Panc1 (cell line): ENCODE data around the gene HEATR5B. TPM values are rescaled to one million over a fixed set of nuclear protein-coding genes. Genes with fewer than 3 reads are reported as not detected.

ENCODE experiments used
- ATAC-seq: fragments of 200-7000 bp; cut with Tn5 transposase; 2 replicates; pipeline ENCODE4 v1.9.1; 2020; ENCODE audit warnings: mild to moderate bottlenecking, moderate library complexity
- BruUV-seq: library from RNA; stranded (reverse); fragments of 400-500 nt; replicated peaks from 2 replicates; lab custom pipeline; 2021; lab: Mats Ljungman, UMichigan
- CTCF ChIA-PET: fragments of 300-600 bp; sonication (Branson Sonifier 250); formaldehyde crosslinking; loops from one replicate; lab custom pipeline; 2022; ENCODE audit warnings: antibody characterized with exemption; lab: Charles Lee
- POLR2A ChIA-PET: fragments of 300-600 bp; sonication (Branson Sonifier 250); formaldehyde crosslinking; loops from one replicate; lab custom pipeline; 2022; ENCODE audit warnings: antibody characterized with exemption; lab: Charles Lee
- DNase-seq: peaks from one replicate; pipeline ENCODE4 v3.0.0-alpha.2; 2010; ENCODE audit warnings: low read depth, low spot score
- H3K27ac ChIP-seq: 2 replicates; pipeline ENCODE4 v1.5.1; 2011; ENCODE audit warnings: mild to moderate bottlenecking, low read length, inconsistent platforms
- H3K27me3 ChIP-seq: fragments of 200-500 bp; sonication (Bioruptor generic); 2 replicates; pipeline ENCODE4 v1.6.0; 2014; ENCODE audit warnings: low read length, inconsistent platforms; ENCODE audit not compliant: control insufficient read depth, insufficient read depth
- H3K36me3 ChIP-seq: fragments of 200-500 bp; sonication (Bioruptor generic); 2 replicates; pipeline ENCODE4 v1.5.1; 2014; ENCODE audit warnings: inconsistent platforms, mild to moderate bottlenecking, low read length, moderate library complexity; ENCODE audit not compliant: control insufficient read depth, insufficient read depth
- H3K4me1 ChIP-seq: 2 replicates; pipeline ENCODE4 v1.5.1; 2011; ENCODE audit warnings: inconsistent platforms, mild to moderate bottlenecking, low read length, moderate library complexity; ENCODE audit not compliant: control insufficient read depth, insufficient read depth
- H3K4me3 ChIP-seq, 2 experiments: 2 replicates each; pipeline ENCODE4 v1.5.1; 2011 to 2012; ENCODE audit warnings: low read depth in 2 of 2, low read length in 2 of 2, mild to moderate bottlenecking in 2 of 2, inconsistent platforms in 1 of 2, moderate library complexity in 1 of 2
- H3K9me3 ChIP-seq: fragments of 200-500 bp; sonication (Bioruptor generic); 2 replicates; pipeline ENCODE4 v1.5.1; 2014; ENCODE audit warnings: low read depth, mild to moderate bottlenecking, inconsistent platforms, low read length, moderate library complexity; ENCODE audit not compliant: control insufficient read depth, insufficient read depth
- CTCF ChIP-seq: fragments of 450-650 bp; IDR thresholded peaks from 2 replicates; pipeline ENCODE4 v1.5.1; 2017; ENCODE audit warnings: mild to moderate bottlenecking
- POLR2AphosphoS5 ChIP-seq: IDR thresholded peaks from 2 replicates; pipeline ENCODE4 v1.6.1; 2012; ENCODE audit warnings: mild to moderate bottlenecking, low read depth, low read length, moderate library complexity
- REST ChIP-seq, 2 experiments: IDR thresholded peaks; 2 replicates each; pipeline ENCODE4 v1.6.1; 2011 to 2012; ENCODE audit warnings: low read depth in 2 of 2, control low read depth in 1 of 2, low read length in 1 of 2, mild to moderate bottlenecking in 1 of 2, moderate library complexity in 1 of 2; ENCODE audit not compliant: insufficient read depth in 1 of 2
- SIN3A ChIP-seq: IDR thresholded peaks from 2 replicates; pipeline ENCODE4 v1.6.1; 2012; ENCODE audit warnings: low read depth, mild to moderate bottlenecking, low read length, moderate library complexity, borderline replicate concordance; ENCODE audit not compliant: insufficient read depth
- TCF7L2 ChIP-seq: IDR thresholded peaks from 2 replicates; pipeline ENCODE4 v1.6.1; 2011; ENCODE audit warnings: mild to moderate bottlenecking, low read depth, low read length, inconsistent platforms
- in situ Hi-C: cut with HindIII; loops from 2 replicates; pipeline ENCODE4 v1.10.0; 2016; ENCODE audit warnings: low sequenced_read_pairs, low pct_unique_long_range_greater_than_20kb
- intact Hi-C: fragments of 100-400 bp; cut with micrococcal nuclease; formaldehyde crosslinking; loops from one replicate; pipeline ENCODE4 v1.10.0; 2022; ENCODE audit not compliant: unreplicated experiment
- total RNA-seq: library from RNA; stranded (reverse); gene quantifications from one replicate; pipeline ENCODE4 v1.2.1, GENCODE V29; 2021; ENCODE audit not compliant: unreplicated experiment

Gene HEATR5B
- total RNA-seq, 1 experiment from 2014 or later = 13.6 TPM

GRCh38 chr2:36960005-36960675 is 124.0 kb downstream of the HEATR5B start:
- no peaks in the 10 kb centered on the region for H3K36me3 ChIP-seq
- ChIA-PET POLR2A (no interaction called here), CTCF (no interaction called here)
- no peak overlapping the region for H3K27ac ChIP-seq
- intact Hi-C loops (no loop called here), in situ Hi-C loops (no loop called here)
- peak; percentile 56; the same call in 1 of the 2 replicates for ATAC-seq
- no peaks in the 10 kb centered on the region for H3K9me3 ChIP-seq
- no peak for DNase-seq
- no TSS peak for BruUV-seq
- TF ChIP-seq REST (IDR thresholded peaks at IDR 0.05; ENCODE audit: insufficient read depth in 1 of 2, low read depth in 2 of 2, low read length in 1 of 2) (no peak), CTCF (peak; percentile 13; the same call in 1 of the 2 replicates)
- H3K27me3 ChIP-seq = no peaks in the 10 kb centered on the region
- peaks cover 11% of the 10 kb centered on the region for H3K4me1 ChIP-seq
- no peak overlapping the region for H3K4me3 ChIP-seq

- ChIA-PET POLR2A (interaction anchor here (0.5 to 0.6 kb wide), 2 partner anchors 109 to 179 kb away, joined by 5 to 8 read pairs; no protein-coding TSS in a partner anchor), CTCF (interaction anchor here (0.6 kb wide), 1 partner anchor 8 kb away, joined by 4 read pairs; no protein-coding TSS in a partner anchor)
- intact Hi-C loops (no loop called here), in situ Hi-C loops (no loop called here)
- H3K9me3 ChIP-seq = no peaks in the 10 kb centered on the region
- no peaks in the 10 kb centered on the region for H3K36me3 ChIP-seq
- peaks cover 5% of the 10 kb centered on the region for H3K4me1 ChIP-seq
- no peak for TF ChIP-seq POLR2AphosphoS5
- no peak for TF ChIP-seq SIN3A
- no peak for TF ChIP-seq CTCF
- no peak for TF ChIP-seq REST (IDR thresholded peaks at IDR 0.05; ENCODE audit: insufficient read depth in 1 of 2, low read depth in 2 of 2, low read length in 1 of 2)
- TF ChIP-seq TCF7L2 = no peak
- ATAC-seq (no peak), DNase-seq (no peak)
- no peak overlapping the region for H3K27ac ChIP-seq
- H3K27me3 ChIP-seq = no peaks in the 10 kb centered on the region
- BruUV-seq = no TSS peak
- H3K4me3 ChIP-seq = no peak overlapping the region
These were observed 129.1 kb downstream of the HEATR5B start for GRCh38 chr2:36954977-36955607.
